ENCODE results near the gene TSHZ2.

Gene TSHZ2

GRCh38 chr20:53023732-53024520 lies 51.8 kb downstream of the TSHZ2 start:
- no peak for TF ChIP-seq CTCF (IDR thresholded peaks at IDR 0.05)

- TF ChIP-seq CTCF (IDR thresholded peaks at IDR 0.05): no peak
These were observed 54.9 kb downstream of the TSHZ2 start for GRCh38 chr20:53027089-53027488.

GRCh38 chr20:53028337-53029007 lies 56.3 kb downstream of the TSHZ2 start:
- no peak for TF ChIP-seq CTCF (IDR thresholded peaks at IDR 0.05)

- no peak for TF ChIP-seq CTCF (IDR thresholded peaks at IDR 0.05)
These were observed 57.9 kb downstream of the TSHZ2 start for GRCh38 chr20:53030061-53030460.

GRCh38 chr20:53032046-53032445 lies 59.9 kb downstream of the TSHZ2 start:
- no peak for TF ChIP-seq CTCF (IDR thresholded peaks at IDR 0.05)

GRCh38 chr20:53032478-53032932 lies 60.3 kb downstream of the TSHZ2 start:
- TF ChIP-seq CTCF (IDR thresholded peaks at IDR 0.05): no peak

- TF ChIP-seq CTCF (IDR thresholded peaks at IDR 0.05): no peak
These were observed 61.0 kb downstream of the TSHZ2 start for GRCh38 chr20:53033176-53033575.
